GM18520 (cell line): ENCODE results near the gene TRIM33.
"Not testable (repeated sequence)": the region's sequence is repeated elsewhere in the genome, so short reads cannot be mapped to it uniquely, and the experiment has no call there.

Experiments used
- ATAC-seq: cut with Tn5 transposase; IDR thresholded peaks from one replicate; pipeline ENCODE4 v1.9.1; 2021; ENCODE audit not compliant: unreplicated experiment

Gene TRIM33

GRCh38 chr1:114510274-114511031 is 550 bp downstream of the TRIM33 start:
- peak; percentile 30 for ATAC-seq

DNA sequence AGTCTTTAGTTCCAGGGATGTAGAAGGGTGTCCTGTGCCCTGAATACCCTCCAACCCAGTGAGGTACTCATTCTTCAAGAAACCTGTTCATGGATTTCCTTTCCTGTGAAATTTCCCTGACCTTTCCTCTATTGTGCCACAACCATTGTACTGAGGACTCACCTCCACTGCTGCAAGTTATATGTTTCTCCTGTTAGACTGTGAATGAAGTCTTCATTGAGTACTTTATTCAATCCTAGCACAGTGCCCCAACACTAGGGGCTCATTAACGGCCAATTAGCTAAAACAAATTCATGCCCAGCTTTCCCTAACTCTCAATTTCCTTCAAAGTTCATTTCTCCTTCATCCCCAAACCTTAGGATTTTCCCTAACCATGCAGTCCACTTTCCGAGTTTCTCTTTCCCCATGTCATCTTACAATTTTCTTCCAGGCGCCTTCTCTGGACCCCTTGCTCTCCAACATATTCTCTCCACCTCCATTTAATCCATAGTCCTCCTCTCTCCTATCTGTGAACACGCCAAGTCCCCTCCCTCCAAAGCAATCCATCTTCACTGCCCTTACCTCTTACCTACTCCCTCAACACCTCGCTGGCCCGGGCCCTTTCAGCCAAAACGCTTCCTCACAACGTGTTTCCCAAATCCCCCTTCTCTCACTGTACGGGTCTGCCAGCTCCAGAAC is 1.3 kb downstream of the TRIM33 start:
- no peak for ATAC-seq

GRCh38 chr1:114508386-114508898 is 2.6 kb downstream of the TRIM33 start:
- ATAC-seq = no peak

DNA sequence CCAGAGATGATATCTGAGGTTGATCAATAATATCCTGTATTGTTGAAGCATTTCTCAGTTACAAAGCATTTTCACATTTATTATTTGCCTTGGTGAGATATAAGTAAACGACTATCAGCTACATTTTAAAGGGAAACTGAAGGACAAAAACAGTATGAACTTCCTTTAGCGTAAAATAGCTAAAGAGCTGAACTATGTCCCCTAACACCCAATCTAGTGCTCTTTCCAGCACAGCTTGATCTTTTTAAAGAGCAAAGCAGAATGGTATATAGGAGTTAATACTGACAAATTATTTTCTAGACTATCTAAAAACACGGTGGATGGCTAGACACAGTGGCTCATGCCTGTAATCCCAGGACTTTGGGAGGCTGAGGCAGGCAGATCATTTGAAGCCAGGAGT is 3.5 kb downstream of the TRIM33 start:
- no peak for ATAC-seq

GRCh38 chr1:114505148-114505561 is 5.8 kb downstream of the TRIM33 start:
- no peak for ATAC-seq

DNA sequence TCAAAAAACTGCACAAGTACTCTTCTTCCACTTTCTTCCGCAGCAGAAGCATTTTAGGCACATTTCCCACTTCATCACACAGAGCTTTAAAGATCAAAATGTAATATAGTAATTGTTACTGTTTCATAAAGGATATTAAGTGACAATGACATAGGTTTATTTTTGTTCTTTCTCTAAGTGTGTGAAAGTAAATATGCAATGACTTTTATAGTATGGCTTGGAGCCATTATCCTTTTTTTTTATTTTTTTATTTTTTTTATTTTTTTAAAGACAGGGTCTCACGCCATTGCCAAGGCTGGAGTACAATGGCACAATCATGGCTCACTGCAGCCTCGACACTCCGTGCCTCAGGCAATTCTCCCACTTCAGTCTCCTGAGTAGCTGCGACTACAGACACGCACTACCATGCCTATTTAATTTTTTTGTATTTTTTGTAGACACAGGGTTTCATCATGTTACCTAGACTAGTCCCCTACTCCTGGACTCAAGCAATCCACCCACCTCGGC is 7.0 kb downstream of the TRIM33 start:
- no peak for ATAC-seq

DNA sequence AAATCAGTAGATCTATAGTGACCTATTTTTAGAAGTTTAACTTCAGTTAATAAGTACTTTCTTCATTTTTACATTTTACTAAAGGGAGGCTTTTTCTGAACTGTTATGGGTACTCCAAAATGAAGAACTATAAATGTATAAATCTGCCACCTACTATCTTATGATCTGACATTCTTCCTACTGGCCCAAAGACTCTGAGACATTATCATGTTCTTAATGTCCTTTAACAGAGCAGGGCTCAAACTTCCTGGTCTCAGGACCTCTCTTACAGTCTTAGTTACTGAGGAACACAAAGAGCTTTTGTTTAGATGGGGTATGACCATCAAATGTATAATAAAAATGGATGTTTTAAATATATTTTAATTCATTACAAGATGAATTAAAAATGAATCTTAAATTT is 8.9 kb downstream of the TRIM33 start:
- ATAC-seq = no peak

- ATAC-seq = no peak
These were observed 11.5 kb downstream of the TRIM33 start for GRCh38 chr1:114499478-114499877.

DNA sequence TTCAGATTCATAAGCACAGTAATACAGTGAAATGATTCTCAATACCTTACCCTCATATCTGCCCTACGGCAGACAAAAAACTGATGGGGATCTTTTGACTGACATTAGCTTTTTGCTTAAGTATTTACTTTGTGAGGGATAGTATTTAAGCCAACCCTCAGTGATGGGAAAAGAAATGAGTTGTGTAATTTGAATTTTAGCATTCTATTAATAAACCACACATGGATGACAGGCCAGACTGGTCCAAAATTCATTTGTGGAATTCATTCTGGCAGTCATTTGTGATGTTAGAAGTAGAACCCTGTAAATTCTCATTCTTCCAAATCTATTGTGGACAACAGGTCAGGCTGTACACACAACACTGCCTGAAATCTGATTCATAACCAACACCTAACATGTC is 14.9 kb downstream of the TRIM33 start:
- ATAC-seq = no peak

- no peak for ATAC-seq
These were observed 15.5 kb downstream of the TRIM33 start for GRCh38 chr1:114495486-114495885.

DNA sequence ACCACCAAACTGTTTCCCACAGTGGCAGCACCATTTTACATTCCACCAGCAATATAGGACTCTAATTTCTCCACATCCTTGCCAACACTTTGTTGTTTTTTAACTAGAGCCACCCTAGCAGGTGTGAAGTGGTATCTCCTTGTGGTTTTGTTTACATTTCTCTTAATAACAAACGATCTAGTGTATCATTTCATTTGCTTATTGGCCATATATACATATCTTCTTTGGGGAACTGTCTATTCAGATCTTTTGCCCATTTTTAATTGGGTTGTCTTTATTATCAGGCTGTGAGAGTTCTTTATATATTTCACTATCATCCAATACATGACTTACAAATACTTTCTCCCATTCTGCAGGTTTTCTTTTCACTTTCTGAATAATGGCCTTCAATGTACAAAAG is 18.0 kb downstream of the TRIM33 start:
- no peak for ATAC-seq

- ATAC-seq = no peak
These were observed 20.7 kb downstream of the TRIM33 start for GRCh38 chr1:114490274-114490693.

GRCh38 chr1:114488739-114489138 is 22.3 kb downstream of the TRIM33 start:
- ATAC-seq = no peak

- no peak for ATAC-seq
These were observed 25.7 kb downstream of the TRIM33 start for GRCh38 chr1:114485286-114485685.

- no peak for ATAC-seq
These were observed 28.4 kb downstream of the TRIM33 start for GRCh38 chr1:114482585-114482984.

GRCh38 chr1:114479636-114480035 is 31.4 kb downstream of the TRIM33 start:
- ATAC-seq = not testable (repeated sequence)

DNA sequence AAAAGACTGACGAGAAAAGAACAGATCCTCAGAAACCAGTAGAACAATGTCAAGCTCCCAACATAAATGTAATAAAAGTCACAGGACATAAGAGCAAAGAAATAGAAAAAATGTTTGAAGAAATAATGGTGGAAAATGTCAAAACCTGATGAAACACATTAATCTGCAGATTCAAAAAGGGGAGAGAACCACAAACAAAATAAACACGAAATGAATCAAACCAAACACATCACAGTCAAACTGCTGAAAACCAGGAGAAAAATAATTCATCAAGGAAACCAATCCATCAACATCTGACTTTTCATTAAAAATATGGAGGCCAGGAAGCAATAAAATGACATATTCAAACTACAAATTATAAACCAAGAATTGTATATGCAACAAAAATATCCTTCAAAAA is 31.9 kb downstream of the TRIM33 start:
- no peak for ATAC-seq

- no peak for ATAC-seq
These were observed 37.2 kb downstream of the TRIM33 start for GRCh38 chr1:114473796-114474195.

GRCh38 chr1:114472408-114472807 is 38.6 kb downstream of the TRIM33 start:
- no peak for ATAC-seq

DNA sequence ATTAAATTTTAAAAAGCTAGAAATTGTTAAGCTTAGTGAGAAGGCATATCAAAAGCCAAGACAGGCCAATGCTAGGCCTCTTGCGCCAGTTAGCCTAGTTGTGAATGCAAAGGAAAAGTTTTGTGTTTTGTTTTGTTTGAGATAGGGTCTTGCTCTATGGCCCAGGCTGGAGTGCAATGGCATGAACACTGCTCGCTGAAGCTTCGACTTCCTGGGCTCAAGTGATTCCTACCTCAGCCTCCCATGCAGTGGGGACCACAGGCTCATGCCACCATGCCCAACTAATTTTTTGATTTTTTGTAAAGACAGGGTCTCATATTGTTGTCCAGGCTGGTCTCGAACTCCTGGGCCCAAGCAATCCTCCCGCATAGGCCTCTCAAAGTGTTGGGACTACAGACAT is 40.3 kb downstream of the TRIM33 start:
- no peak for ATAC-seq

GRCh38 chr1:114468710-114469468 is 42.1 kb downstream of the TRIM33 start:
- no peak for ATAC-seq
